GM18499 (cell line): ENCODE results near the gene TSR2.

Source experiments
- ATAC-seq: cut with Tn5 transposase; IDR thresholded peaks from one replicate; pipeline ENCODE4 v1.9.1; 2021; ENCODE audit warnings: moderate number of reproducible peaks; ENCODE audit not compliant: insufficient read depth, unreplicated experiment

The TSR2 gene

GRCh38 chrX:54439960-54440871 is at the start of gene TSR2:
Gene TSR2, plus strand, starts transcription at chrX:54440404. Its CDS starts 18 bp downstream, at chrX:54440422.
- peak; percentile 89 for ATAC-seq

GRCh38 chrX:54397113-54397512 is 43.1 kb upstream of the TSR2 start:
- ATAC-seq, result no peak

- no peak for ATAC-seq
Observed at GRCh38 chrX:54407266-54407665, 32.9 kb upstream of the TSR2 start.

- ATAC-seq, result no peak
Observed at GRCh38 chrX:54411732-54412131, 28.5 kb upstream of the TSR2 start.

GRCh38 chrX:54413753-54414152 is 26.5 kb upstream of the TSR2 start:
- no peak for ATAC-seq

GRCh38 chrX:54415534-54416350 is 24.5 kb upstream of the TSR2 start:
- ATAC-seq, result no peak

- no peak for ATAC-seq
Observed at GRCh38 chrX:54416965-54417364, 23.2 kb upstream of the TSR2 start.

GRCh38 chrX:54419559-54420302 is 20.5 kb upstream of the TSR2 start:
- ATAC-seq, result no peak

GRCh38 chrX:54422168-54422567 is 18.0 kb upstream of the TSR2 start:
- ATAC-seq, result no peak

- no peak for ATAC-seq
Observed at GRCh38 chrX:54423161-54423888, 16.9 kb upstream of the TSR2 start.

GRCh38 chrX:54427837-54428424 is 12.3 kb upstream of the TSR2 start:
- ATAC-seq, result no peak

GRCh38 chrX:54430519-54430918 is 9.7 kb upstream of the TSR2 start:
- peak; percentile 59 for ATAC-seq

GRCh38 chrX:54435121-54435520 is 5.1 kb upstream of the TSR2 start:
- ATAC-seq, result no peak

- ATAC-seq, result no peak
Observed at GRCh38 chrX:54442790-54443189, 2.6 kb downstream of the TSR2 start.

GRCh38 chrX:54444752-54445151 is 4.5 kb downstream of the TSR2 start:
- no peak for ATAC-seq

GRCh38 chrX:54446084-54446483 is 5.9 kb downstream of the TSR2 start:
- ATAC-seq, result no peak

- ATAC-seq, result no peak
Observed at GRCh38 chrX:54447461-54447860, 7.3 kb downstream of the TSR2 start.

GRCh38 chrX:54449929-54450328 is 9.7 kb downstream of the TSR2 start:
- no peak for ATAC-seq

GRCh38 chrX:54452920-54453319 is 12.7 kb downstream of the TSR2 start:
- no peak for ATAC-seq
